ENCODE measurements around the gene PAK4. TPM values are rescaled to one million over a fixed set of nuclear protein-coding genes. Genes with fewer than 3 reads are reported as not detected.
"Not testable (repeated sequence)": the region's sequence is repeated elsewhere in the genome, so short reads cannot be mapped to it uniquely, and the experiment has no call there.

The PAK4 gene
- total and polyA plus RNA-seq, 2 of the 13 experiments (the other 11 are each of a cell fraction or from before 2014, with no cell fraction given): 9.5 to 17.8 TPM

DNA sequence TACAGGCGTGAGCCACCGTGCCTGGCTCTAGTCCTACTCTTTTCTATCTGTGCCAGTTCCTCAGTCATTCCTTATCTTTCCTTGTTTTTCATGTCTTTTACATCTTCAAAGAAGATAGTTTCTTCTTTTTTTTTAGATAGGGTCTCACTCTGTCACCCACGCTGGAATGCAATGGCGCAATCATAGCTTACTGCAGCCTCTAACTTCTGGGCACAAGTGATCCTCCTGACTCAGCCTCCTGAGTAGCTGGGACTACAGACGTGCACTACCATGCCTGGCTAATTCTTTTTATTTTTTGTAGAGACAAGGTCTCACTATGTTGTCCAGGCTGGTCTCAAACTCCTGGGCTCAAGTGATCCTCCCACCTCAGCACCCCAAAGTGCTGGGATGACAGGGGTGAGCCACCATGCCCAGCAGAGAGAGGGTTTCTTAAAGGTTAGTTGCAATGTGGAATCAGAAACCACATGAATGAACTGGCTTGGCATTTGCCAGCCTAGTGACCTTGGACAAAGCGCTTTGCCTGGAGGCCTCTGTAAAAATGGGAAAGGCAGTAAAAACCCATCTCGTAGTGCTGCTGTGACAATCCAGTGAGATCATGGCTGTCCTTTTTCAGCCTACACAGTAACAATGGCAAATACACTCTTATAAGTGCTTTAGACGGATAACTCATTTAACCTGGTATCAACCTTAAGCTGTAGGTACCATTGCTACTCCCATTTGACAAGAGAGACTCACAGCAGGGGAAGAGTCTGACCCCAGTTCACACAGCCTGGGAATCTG is 37.5 kb upstream of the PAK4 start:
- CTCF ChIA-PET (ENCODE audit: low intra/inter-chr PET ratio, low total read pairs): no interaction called here
- no peaks in the 10 kb centered on the region for H3K9me3 ChIP-seq (ENCODE audit: low read length)
- BruUV-seq (replicated peaks): no TSS peak
- in situ Hi-C loops (cut with HindIII; ENCODE audit: extremely low pct_ligation_motif_present, low pct_unique_long_range_greater_than_20kb): loop anchor here (5.0 kb wide), 1 partner anchor 56 kb away; the partner anchor contains the start of gene FBXO27
- TF ChIP-seq SMYD3 (CRISPR knock-in tag; IDR thresholded peaks at IDR 0.05) (no peak), MXD4 (CRISPR knock-in tag; IDR thresholded peaks at IDR 0.05) (no peak)
- TF ChIP-seq, protein P1, sequence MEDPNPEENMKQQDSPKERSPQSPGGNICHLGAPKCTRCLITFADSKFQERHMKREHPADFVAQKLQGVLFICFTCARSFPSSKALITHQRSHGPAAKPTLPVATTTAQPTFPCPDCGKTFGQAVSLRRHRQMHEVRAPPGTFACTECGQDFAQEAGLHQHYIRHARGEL (CRISPR knock-in tag; IDR thresholded peaks at IDR 0.05): no peak
- TF ChIP-seq, protein P2, sequence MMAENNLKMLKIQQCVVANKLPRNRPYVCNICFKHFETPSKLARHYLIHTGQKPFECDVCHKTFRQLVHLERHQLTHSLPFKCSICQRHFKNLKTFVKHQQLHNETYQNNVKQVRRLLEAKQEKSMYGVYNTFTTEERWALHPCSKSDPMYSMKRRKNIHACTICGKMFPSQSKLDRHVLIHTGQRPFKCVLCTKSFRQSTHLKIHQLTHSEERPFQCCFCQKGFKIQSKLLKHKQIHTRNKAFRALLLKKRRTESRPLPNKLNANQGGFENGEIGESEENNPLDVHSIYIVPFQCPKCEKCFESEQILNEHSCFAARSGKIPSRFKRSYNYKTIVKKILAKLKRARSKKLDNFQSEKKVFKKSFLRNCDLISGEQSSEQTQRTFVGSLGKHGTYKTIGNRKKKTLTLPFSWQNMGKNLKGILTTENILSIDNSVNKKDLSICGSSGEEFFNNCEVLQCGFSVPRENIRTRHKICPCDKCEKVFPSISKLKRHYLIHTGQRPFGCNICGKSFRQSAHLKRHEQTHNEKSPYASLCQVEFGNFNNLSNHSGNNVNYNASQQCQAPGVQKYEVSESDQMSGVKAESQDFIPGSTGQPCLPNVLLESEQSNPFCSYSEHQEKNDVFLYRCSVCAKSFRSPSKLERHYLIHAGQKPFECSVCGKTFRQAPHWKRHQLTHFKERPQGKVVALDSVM (CRISPR knock-in tag; IDR thresholded peaks at IDR 0.05): peak; percentile 61; the same call in 1 of the 2 replicates
- no peak overlapping the region for H3K27ac ChIP-seq (ENCODE audit: extremely low read length, insufficient read depth, low read length)
- 38% methylated on average over 8 of the region's 8 CpGs for WGBS (ENCODE audit: low lambda C conversion rate)
- peaks cover 3 to 21% of the 10 kb centered on the region in 2 experiments for H3K27me3 ChIP-seq (ENCODE audit: control insufficient read depth in 1 of 2, insufficient read depth in 2 of 2, low read length in 2 of 2)
- FAIRE-seq (no peak), ATAC-seq (no peak), DNase-seq (ENCODE audit: low spot score) (no peak)
- no peaks in the 10 kb centered on the region for H3K36me3 ChIP-seq (replicated peaks in 1 of 2; ENCODE audit: control insufficient read depth in 1 of 2, insufficient read depth in 2 of 2, low read length in 2 of 2)
- H3K4me1 ChIP-seq (ENCODE audit: insufficient read depth, low read length): peaks cover 7% of the 10 kb centered on the region; the same call in 1 of the 2 replicates
- H3K4me3 ChIP-seq (replicated peaks in 1 of 3; ENCODE audit: insufficient read depth in 1 of 3, low read depth in 2 of 3, low read length in 3 of 3): no peak overlapping the region
- intact Hi-C loops (cut with micrococcal nuclease; ENCODE audit: unreplicated experiment): no loop called here
- no peak overlapping the region for H3K9ac ChIP-seq (ENCODE audit: insufficient read depth, low read depth, low read length)
- H3K4me2 ChIP-seq (ENCODE audit: low read depth, low read length): no peak overlapping the region
- H4K20me1 ChIP-seq (ENCODE audit: insufficient read depth, low read length): no peaks in the 10 kb centered on the region
- POLR2A ChIA-PET: no interaction called here
- no peaks in the 10 kb centered on the region for H3K79me2 ChIP-seq (ENCODE audit: insufficient read depth, low read length)
- no peak overlapping the region for H2AFZ ChIP-seq (ENCODE audit: low read length)

DNA sequence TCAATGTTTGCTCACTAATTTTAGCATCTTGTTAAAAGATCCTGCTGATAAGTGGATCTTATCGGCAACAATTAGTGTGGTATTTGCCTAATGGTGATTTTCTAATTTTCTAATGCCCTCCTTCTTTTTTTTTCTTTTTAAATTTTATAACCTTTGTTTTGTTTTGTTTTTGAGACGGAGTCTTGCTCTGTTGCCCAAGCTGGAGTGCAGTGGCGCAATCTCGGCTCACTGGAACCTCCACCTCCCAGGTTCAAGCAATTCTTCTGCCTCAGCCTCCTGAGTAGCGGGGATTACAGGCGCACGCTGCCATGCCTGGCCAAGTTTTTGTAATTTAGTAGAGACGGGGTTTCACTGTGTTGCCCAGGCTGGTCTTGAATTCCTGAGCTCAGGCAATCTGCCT is 35.6 kb upstream of the PAK4 start:
- in situ Hi-C loops (cut with HindIII; ENCODE audit: extremely low pct_ligation_motif_present, low pct_unique_long_range_greater_than_20kb); H3K4me2 ChIP-seq (ENCODE audit: low read depth, low read length); H3K27me3 ChIP-seq (ENCODE audit: control insufficient read depth in 1 of 2, insufficient read depth in 2 of 2, low read length in 2 of 2); CTCF ChIA-PET (ENCODE audit: low intra/inter-chr PET ratio, low total read pairs); H3K36me3 ChIP-seq (replicated peaks in 1 of 2; ENCODE audit: control insufficient read depth in 1 of 2, insufficient read depth in 2 of 2, low read length in 2 of 2); H3K4me3 ChIP-seq (replicated peaks in 1 of 3; ENCODE audit: insufficient read depth in 1 of 3, low read depth in 2 of 3, low read length in 3 of 3); H3K4me1 ChIP-seq (ENCODE audit: insufficient read depth, low read length); ATAC-seq; H3K9ac ChIP-seq (ENCODE audit: insufficient read depth, low read depth, low read length); BruUV-seq (replicated peaks); DNase-seq (ENCODE audit: low spot score); H2AFZ ChIP-seq (ENCODE audit: low read length); POLR2A ChIA-PET; intact Hi-C loops (cut with micrococcal nuclease; ENCODE audit: unreplicated experiment); H4K20me1 ChIP-seq (ENCODE audit: insufficient read depth, low read length); H3K27ac ChIP-seq (ENCODE audit: extremely low read length, insufficient read depth, low read length); FAIRE-seq; H3K79me2 ChIP-seq (ENCODE audit: insufficient read depth, low read length); H3K9me3 ChIP-seq (ENCODE audit: low read length): not testable (repeated sequence)
- 29% methylated on average over 8 of the region's 8 CpGs for WGBS (ENCODE audit: low lambda C conversion rate)

Data from HepG2 (cell line).